Ascending aorta (tissue), 2 donors: ENCODE data around the gene THAP12. TPM values are rescaled to one million over a fixed set of nuclear protein-coding genes. Genes with fewer than 3 reads are reported as not detected.
A peak's percentile ranks its signal among the peaks of the same experiment; 100 is the strongest.

Source experiments
- DNase-seq, 2 donors: peaks; one replicate each; pipeline ENCODE4 v3.0.0-alpha.2; 2019; ENCODE audit warnings: low spot score in 2 of 2
- H3K27ac ChIP-seq, 2 donors: fragments of 200-600 bp; sonication (generic); one replicate each; pipeline ENCODE4 v1.5.1; 2016 to 2017; ENCODE audit warnings: mild to moderate bottlenecking in 1 of 2
- H3K27me3 ChIP-seq: fragments of 200-600 bp; sonication (generic); one replicate; pipeline ENCODE4 v1.5.1; 2017
- H3K36me3 ChIP-seq, 2 donors: fragments of 200-600 bp; sonication (generic); one replicate each; pipeline ENCODE4 v1.5.1; 2016
- H3K4me1 ChIP-seq, 2 donors: fragments of 200-600 bp; sonication (generic); one replicate each; pipeline ENCODE4 v1.5.1; 2016 to 2017; ENCODE audit warnings: mild to moderate bottlenecking in 1 of 2
- H3K4me3 ChIP-seq, 2 donors: fragments of 200-600 bp; sonication (generic); one replicate each; pipeline ENCODE4 v1.5.1; 2016 to 2017; ENCODE audit warnings: mild to moderate bottlenecking in 1 of 2
- H3K9me3 ChIP-seq, 2 donors: fragments of 200-600 bp; sonication (generic); one replicate each; pipeline ENCODE4 v1.5.1; 2016
- intact Hi-C: fragments of 100-400 bp; cut with DNase I; formaldehyde crosslinking; loops from one replicate; pipeline ENCODE4 v1.15.1; 2023
- total RNA-seq: library from RNA; depleted of rRNA; stranded (reverse); fragments of >200 nt; gene quantifications from one replicate; pipeline ENCODE4 v1.1.0, GENCODE V29; 2016
- TF ChIP-seq, protein P1 (sequence below), 3 experiments: fragments of 200-600 bp in 2 of 3; fragments of 450-650 bp in 1 of 3; sonication (generic) in 2 of 3; IDR thresholded peaks; one replicate each; pipeline ENCODE4 v1.5.1; 2016 to 2019; ENCODE audit warnings: antibody characterized with exemption in 3 of 3, mild to moderate bottlenecking in 1 of 3, moderate library complexity in 1 of 3

Gene THAP12, protein sequence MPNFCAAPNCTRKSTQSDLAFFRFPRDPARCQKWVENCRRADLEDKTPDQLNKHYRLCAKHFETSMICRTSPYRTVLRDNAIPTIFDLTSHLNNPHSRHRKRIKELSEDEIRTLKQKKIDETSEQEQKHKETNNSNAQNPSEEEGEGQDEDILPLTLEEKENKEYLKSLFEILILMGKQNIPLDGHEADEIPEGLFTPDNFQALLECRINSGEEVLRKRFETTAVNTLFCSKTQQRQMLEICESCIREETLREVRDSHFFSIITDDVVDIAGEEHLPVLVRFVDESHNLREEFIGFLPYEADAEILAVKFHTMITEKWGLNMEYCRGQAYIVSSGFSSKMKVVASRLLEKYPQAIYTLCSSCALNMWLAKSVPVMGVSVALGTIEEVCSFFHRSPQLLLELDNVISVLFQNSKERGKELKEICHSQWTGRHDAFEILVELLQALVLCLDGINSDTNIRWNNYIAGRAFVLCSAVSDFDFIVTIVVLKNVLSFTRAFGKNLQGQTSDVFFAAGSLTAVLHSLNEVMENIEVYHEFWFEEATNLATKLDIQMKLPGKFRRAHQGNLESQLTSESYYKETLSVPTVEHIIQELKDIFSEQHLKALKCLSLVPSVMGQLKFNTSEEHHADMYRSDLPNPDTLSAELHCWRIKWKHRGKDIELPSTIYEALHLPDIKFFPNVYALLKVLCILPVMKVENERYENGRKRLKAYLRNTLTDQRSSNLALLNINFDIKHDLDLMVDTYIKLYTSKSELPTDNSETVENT
- total RNA-seq, result 12.7 TPM

DNA sequence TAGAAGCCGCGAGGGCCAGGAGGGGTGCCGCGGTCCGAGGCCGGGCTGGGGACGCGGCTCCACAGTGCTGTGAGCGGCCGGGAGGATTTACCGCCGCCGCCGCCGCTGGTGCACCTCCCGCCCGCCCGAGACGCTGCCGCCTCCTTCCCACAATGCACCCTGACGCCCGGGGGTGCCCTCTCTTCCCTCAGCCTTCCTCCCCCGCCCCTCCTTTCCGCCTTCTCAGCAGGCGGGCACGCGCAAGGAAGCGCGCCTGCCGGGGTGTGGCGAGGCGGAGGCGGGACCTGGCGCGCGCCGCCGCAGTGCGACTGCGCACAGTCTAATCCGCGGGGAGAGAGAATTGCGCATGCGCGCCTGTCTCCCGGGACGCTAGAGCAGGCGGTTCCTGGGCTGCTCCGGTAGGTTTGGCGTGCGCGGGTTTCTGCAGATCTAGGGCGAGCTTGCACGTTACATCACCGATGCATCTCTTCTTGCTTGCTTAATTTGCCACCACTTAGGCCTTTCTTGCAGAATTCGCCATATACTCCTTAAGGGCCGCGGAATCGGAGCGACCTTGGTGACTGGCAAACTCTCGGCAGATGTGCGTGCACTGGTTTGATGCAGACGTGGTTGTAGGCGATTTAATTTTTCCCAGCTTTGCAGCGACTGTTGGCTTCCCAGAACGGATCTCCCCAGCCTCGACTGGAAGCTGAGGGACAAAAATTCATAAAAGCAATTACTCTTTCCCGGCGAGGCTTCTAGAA, at the start of gene THAP12, which contains the start of gene GVQW3:
THAP12 (minus strand) TSS at position 156 of the 743 bp plus-strand sequence. CDS start 296 bp downstream, outside the sequence.
GVQW3 (plus strand) TSS at position 347 of the 743 bp plus-strand sequence. CDS start 506 bp downstream, outside the sequence.
- H3K9me3 ChIP-seq, result no peaks in the 10 kb centered on the region
- H3K36me3 ChIP-seq, result peaks cover 0 to 4% of the 10 kb centered on the region in 2 donors
- no peaks in the 10 kb centered on the region for H3K27me3 ChIP-seq
- peaks cover 0 to 21% of the 10 kb centered on the region in 2 donors for H3K4me1 ChIP-seq
- DNase-seq, result peak; percentile 88 to 99
- intact Hi-C loops, result loop anchor here (1.0 to 5.0 kb wide), 4 partner anchors 63 to 291 kb away; partner anchors contain the start of genes LRRC32 and WNT11
- TF ChIP-seq, protein P1, sequence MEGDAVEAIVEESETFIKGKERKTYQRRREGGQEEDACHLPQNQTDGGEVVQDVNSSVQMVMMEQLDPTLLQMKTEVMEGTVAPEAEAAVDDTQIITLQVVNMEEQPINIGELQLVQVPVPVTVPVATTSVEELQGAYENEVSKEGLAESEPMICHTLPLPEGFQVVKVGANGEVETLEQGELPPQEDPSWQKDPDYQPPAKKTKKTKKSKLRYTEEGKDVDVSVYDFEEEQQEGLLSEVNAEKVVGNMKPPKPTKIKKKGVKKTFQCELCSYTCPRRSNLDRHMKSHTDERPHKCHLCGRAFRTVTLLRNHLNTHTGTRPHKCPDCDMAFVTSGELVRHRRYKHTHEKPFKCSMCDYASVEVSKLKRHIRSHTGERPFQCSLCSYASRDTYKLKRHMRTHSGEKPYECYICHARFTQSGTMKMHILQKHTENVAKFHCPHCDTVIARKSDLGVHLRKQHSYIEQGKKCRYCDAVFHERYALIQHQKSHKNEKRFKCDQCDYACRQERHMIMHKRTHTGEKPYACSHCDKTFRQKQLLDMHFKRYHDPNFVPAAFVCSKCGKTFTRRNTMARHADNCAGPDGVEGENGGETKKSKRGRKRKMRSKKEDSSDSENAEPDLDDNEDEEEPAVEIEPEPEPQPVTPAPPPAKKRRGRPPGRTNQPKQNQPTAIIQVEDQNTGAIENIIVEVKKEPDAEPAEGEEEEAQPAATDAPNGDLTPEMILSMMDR (IDR thresholded peaks at IDR 0.05), result peak in 2 of 3 experiments; percentile 19 to 26
- peak within 1 kb of the TSS; percentile 89 to 98 for H3K4me3 ChIP-seq
- H3K27ac ChIP-seq, result peak within 1 kb of the TSS; percentile 73 to 84

DNA sequence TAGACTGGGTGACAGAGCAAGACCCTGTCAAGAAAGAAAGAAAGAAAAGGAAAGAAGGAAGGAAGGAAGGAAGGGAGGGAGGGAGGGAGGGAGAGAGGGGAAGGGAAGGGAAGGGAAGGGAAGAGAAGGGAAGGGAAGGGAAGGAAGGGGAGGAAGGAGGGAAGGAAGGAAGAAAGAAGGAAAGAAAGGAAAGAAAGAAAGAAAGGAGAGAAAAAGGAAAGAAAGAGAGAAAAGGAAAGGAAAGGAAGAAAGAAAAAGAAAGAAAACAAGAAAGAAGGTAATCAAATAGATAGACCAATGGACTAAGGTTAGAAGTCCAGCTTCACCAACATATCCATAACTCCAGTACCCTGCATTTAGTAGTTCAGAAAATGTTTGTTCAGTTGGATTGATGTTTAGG, 45.7 kb upstream of the THAP12 start:
- H3K4me1 ChIP-seq, result no peaks in the 10 kb centered on the region
- TF ChIP-seq, protein P1 (IDR thresholded peaks at IDR 0.05), result no peak
- H3K9me3 ChIP-seq, result no peaks in the 10 kb centered on the region
- H3K27me3 ChIP-seq, result no peaks in the 10 kb centered on the region
- no peak overlapping the region for H3K4me3 ChIP-seq
- H3K27ac ChIP-seq, result no peak overlapping the region
- intact Hi-C loops, result no loop called here
- no peak for DNase-seq
- H3K36me3 ChIP-seq, result no peaks in the 10 kb centered on the region

DNA sequence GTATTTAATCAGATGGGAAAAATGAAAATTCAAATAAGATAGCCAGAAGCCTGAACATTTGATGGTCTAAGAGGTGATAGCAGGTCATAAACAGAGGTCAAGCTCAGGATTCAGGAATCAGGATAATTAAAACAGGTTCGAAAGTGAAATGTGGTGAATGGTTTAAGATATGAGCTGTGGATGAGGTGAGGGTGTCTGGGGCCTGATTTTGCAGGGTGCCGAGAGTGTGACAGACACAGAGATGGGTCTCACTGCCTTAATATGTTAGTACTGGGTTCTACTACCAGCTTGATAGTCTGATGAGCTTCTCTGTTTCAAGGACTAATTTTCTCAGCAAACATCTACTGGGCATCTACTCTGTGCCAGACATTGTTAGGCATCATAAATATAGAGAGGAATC, 44.0 kb upstream of the THAP12 start:
- intact Hi-C loops, result no loop called here
- no peak for DNase-seq
- H3K36me3 ChIP-seq, result no peaks in the 10 kb centered on the region
- no peak overlapping the region for H3K27ac ChIP-seq
- no peaks in the 10 kb centered on the region for H3K27me3 ChIP-seq
- H3K4me1 ChIP-seq, result no peaks in the 10 kb centered on the region
- H3K4me3 ChIP-seq, result no peak overlapping the region
- TF ChIP-seq, protein P1 (IDR thresholded peaks at IDR 0.05), result no peak
- no peaks in the 10 kb centered on the region for H3K9me3 ChIP-seq

DNA sequence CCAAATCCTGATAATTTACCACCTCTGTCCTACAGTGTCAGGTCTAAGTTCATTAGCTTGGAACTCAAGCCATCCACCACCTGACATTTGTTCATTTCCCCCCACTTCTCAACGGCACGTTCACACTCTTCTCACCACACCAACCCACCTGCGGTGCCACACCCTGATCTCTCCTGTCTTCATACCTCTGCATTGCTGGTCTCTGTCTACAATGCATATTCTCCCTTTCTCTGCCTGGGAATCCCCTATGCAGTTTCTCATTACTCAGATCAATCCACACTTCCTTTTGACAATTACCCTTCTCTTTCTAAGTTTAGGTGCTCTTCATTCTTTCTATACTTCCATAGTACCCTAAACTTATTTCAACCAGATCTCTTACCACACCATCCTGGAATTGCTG, 43.4 kb upstream of the THAP12 start:
- no peak for DNase-seq
- H3K4me3 ChIP-seq, result no peak overlapping the region
- no peaks in the 10 kb centered on the region for H3K4me1 ChIP-seq
- H3K27me3 ChIP-seq, result no peaks in the 10 kb centered on the region
- H3K27ac ChIP-seq, result no peak overlapping the region
- H3K9me3 ChIP-seq, result no peaks in the 10 kb centered on the region
- no peaks in the 10 kb centered on the region for H3K36me3 ChIP-seq
- intact Hi-C loops, result no loop called here
- TF ChIP-seq, protein P1 (IDR thresholded peaks at IDR 0.05), result no peak

DNA sequence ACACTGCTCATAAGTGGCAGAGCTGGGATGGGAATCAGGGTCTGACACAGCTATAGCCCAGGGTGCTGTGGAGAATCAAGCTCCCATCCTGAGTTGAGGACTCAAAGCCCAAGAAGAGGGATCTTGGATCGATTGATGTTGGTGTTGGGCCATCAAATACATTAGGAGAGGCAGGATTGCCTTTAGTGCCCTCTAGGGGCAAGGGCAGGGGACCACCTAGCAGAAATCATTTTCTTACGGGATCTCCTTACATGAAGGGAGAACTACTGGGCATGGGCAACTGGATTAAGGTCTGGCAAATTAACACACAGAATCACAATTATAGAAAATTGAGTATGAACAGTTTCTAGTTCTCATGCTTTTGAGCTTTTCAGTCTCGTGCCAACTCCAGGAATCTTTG, 39.0 kb upstream of the THAP12 start:
- no peaks in the 10 kb centered on the region for H3K36me3 ChIP-seq
- no peak overlapping the region for H3K4me3 ChIP-seq
- TF ChIP-seq, protein P1 (IDR thresholded peaks at IDR 0.05), result no peak
- H3K9me3 ChIP-seq, result no peaks in the 10 kb centered on the region
- H3K27me3 ChIP-seq, result no peaks in the 10 kb centered on the region
- no peak for DNase-seq
- H3K27ac ChIP-seq, result no peak overlapping the region
- no peaks in the 10 kb centered on the region for H3K4me1 ChIP-seq
- intact Hi-C loops, result no loop called here
